ENCODE data around the gene ALDH1B1.

Gene ALDH1B1

DNA sequence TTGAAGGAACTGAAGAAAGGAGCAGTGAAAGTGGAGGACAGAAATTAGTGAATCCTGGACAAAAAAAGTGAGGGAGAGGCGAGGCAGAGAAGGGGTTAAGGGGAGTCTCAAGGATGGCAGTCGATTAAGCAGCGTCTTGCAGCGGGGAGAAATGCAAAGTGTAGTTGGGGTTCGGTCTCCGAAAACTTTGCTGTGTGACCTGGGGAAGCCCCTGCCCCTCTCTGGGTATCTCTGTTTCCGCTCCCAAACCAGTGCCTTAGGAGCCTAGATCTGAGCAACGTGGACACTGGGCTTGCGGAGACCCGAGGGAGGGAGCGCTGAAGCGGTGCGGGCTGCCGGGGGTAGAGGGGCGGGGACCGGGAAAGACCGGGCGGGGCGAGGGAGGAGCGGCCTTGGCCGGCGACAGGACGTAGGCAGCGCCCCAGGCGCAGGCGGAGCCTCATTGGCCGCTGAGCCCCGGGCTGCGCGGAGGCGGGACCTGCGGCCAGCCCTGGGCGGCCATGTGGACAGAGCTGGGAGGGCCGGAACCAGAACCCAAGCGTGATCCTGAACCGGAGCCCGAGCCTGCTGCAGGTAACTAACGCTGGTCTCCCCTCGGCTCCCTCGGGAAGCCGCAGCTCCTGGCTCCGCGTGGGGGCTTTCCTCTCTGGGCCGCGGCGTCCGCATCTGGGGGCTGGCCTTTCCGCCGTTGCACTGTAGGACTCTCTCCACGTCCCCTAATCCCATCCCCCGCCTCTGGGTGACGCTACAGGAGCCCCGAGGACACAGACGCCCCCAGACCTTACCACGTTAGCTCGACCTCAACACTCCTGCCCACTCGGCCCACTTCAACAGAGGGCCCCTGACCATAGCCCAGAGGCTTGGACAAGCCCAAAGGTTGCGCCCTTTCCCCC lies at the start of gene ALDH1B1:
Gene ALDH1B1, plus strand, starts transcription at position 468 of the 893 bp plus-strand sequence. CDS start 3,047 bp downstream, outside the sequence.
- Histone ChIP-seq H3K4me1 (ENCODE audit: insufficient read depth, low read length) (peaks cover 13% of the 10 kb centered on the region), H2AFZ (ENCODE audit: low read depth, low read length) (peak within 1 kb of the TSS; percentile 83), H3K9me3 (ENCODE audit: low read length) (no peaks in the 10 kb centered on the region), H3K36me3 (ENCODE audit: insufficient read depth, low read length) (peaks cover 22% of the 10 kb centered on the region), H3K4me3 (ENCODE audit: low read length) (peak within 1 kb of the TSS; percentile 73), H3K27me3 (ENCODE audit: insufficient read depth, low read length) (peaks cover 5% of the 10 kb centered on the region)

DNA sequence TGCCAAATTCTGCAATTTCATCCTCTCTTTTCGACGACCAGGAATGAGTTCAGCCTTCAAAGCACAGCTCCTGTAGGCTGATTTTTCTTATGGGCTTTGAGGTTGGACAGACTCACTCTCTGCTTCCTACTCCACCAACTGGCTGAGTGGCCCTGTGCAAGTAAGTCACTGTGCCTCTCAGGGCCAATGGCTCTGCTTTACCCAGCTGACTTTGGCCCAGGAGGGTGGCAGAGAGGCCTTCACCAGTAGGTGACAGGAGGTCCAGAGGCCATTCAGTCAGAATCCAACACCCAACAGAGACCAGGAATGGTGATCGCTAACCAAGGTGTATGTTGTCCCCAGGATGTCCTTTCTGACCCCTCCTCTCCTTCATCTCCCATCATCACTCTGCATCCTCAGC lies 49.5 kb upstream of the ALDH1B1 start:
- Histone ChIP-seq H3K4me1 (ENCODE audit: insufficient read depth, low read length) (peaks cover 7% of the 10 kb centered on the region), H3K27me3 (ENCODE audit: insufficient read depth, low read length) (peaks cover 3% of the 10 kb centered on the region), H3K4me3 (ENCODE audit: low read length) (no peak overlapping the region), H2AFZ (ENCODE audit: low read depth, low read length) (no peak overlapping the region), H3K9me3 (ENCODE audit: low read length) (no peaks in the 10 kb centered on the region), H3K36me3 (ENCODE audit: insufficient read depth, low read length) (no peaks in the 10 kb centered on the region)

DNA sequence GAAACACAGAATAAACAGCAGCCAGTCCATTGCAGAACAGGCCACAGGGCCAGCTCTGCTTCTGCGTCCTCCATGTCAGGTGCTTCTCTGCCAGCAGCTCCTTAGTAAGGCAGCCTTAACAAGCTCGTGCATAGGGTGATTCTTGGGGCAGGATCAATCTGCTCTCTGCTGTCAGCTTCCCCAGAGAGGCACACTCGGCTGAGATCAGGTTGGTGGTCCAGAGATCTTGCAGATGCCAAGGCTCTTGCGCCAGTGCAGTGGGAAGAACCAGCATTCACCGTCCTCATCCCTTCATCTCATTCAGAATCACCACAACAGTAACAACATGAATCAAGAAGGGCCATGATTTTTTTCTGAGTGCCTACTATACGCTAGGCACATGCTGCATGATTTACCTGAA lies 49.0 kb upstream of the ALDH1B1 start:
- Histone ChIP-seq H3K36me3 (ENCODE audit: insufficient read depth, low read length) (no peaks in the 10 kb centered on the region), H3K4me1 (ENCODE audit: insufficient read depth, low read length) (peaks cover 7% of the 10 kb centered on the region), H3K4me3 (ENCODE audit: low read length) (no peak overlapping the region), H3K9me3 (ENCODE audit: low read length) (no peaks in the 10 kb centered on the region), H3K27me3 (ENCODE audit: insufficient read depth, low read length) (peaks cover 3% of the 10 kb centered on the region), H2AFZ (ENCODE audit: low read depth, low read length) (no peak overlapping the region)

DNA sequence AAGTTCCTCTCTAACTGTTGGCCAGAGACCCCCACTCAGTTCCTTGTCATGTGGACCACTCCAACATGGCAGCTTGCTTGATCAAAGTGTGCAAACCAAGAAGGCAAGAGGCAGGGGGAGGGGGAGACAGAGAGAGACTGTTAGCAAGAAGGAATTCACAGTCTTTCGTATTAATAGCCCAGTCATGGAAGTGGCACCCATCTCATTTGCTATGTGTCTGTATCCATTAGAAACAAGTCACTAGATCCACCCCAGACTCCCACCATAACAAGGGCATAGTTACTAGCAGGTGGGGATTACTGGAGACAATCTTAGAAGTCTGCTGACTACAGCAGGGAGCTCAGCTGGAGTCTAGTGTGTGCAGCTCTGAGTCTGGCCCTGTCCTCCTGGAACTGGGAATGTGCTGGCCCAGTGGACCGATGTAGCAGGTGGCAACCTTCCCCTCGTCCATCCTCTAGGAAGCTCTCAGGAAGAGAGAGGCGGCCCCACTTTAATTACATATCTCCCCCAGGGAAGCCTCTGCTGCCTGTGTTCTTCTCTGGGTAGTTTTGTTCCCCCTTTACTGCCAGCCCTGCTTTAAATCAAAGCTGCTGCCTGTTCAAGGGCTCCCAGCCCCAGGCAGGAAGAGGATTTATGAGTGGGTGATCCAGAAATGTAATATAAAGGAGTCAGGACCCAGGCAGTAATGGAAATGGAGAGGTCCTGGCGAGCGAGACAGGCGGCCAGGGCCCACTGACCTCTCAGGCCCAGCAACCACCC lies 47.8 kb upstream of the ALDH1B1 start:
- H3K27me3 ChIP-seq (ENCODE audit: insufficient read depth, low read length) = peaks cover 3% of the 10 kb centered on the region
- no peak overlapping the region for H2AFZ ChIP-seq (ENCODE audit: low read depth, low read length)
- H3K4me3 ChIP-seq (ENCODE audit: low read length) = no peak overlapping the region
- H3K9me3 ChIP-seq (ENCODE audit: low read length) = no peaks in the 10 kb centered on the region
- H3K4me1 ChIP-seq (ENCODE audit: insufficient read depth, low read length) = peaks cover 7% of the 10 kb centered on the region
- no peaks in the 10 kb centered on the region for H3K36me3 ChIP-seq (ENCODE audit: insufficient read depth, low read length)

DNA sequence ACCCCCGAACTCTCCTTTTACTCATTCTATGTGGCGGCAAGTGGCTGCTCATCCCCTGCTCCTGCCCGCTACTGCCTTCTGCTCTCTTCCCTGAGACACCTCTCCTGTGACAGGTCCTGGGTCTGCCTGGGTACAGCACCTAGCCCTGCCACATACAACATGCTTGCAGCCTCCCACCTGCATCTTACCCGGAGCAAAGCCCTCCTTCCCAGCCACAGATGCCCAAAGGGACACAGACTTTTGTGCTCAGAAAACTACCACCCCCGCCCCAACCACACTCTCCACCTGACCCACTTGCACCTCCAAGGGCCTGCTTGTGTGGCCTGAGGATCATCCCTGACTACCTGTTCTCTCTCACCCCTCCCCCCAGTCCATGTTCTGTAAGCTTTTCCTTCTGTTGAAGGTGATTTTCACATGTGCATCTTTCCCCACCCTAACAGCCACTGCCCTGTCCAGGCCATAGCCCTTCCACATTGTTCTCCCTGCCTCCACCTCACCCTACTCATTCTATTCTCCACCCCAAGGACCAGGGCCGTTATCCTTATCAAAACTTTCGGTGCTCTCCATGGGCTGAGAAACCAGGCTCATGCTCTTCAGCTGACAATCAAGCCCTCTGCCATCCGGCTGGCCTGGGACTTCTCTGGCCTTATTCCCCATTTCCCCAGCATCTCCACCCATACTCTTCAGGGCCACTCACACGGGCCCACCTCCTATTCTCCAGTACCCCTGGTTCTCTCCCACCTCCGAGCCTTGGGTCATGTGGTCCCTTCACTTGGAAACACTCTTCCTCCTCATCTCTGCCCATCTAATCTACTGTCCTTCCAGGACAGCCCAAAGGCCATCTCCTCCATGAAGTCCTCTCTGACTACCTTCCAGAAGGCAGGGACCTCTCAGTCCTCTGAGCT lies 46.4 kb upstream of the ALDH1B1 start:
- peaks cover 3% of the 10 kb centered on the region for H3K27me3 ChIP-seq (ENCODE audit: insufficient read depth, low read length)
- H3K36me3 ChIP-seq (ENCODE audit: insufficient read depth, low read length) = no peaks in the 10 kb centered on the region
- no peak overlapping the region for H2AFZ ChIP-seq (ENCODE audit: low read depth, low read length)
- no peak overlapping the region for H3K4me3 ChIP-seq (ENCODE audit: low read length)
- H3K4me1 ChIP-seq (ENCODE audit: insufficient read depth, low read length) = peaks cover 7% of the 10 kb centered on the region
- H3K9me3 ChIP-seq (ENCODE audit: low read length) = no peaks in the 10 kb centered on the region

DNA sequence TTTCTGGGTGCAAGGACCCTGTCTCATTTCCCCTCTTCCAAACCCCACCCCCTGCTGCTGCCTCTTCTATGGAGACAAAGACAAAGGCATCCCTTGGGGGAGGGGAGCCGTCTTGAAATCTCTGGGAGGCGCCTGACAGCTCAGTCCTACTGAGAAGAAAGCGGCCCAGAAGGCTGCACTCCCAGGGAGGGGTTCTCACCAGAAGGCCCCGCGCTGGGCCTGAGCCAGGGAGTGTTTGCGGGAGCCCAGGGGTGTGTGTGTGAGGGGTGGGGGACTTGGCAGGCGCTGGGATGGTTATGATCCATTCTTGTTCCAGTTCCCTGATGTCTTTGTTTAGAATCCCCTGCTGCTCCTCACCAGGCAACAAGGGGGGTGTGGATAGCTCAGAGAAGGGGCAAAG lies 45.7 kb upstream of the ALDH1B1 start:
- no peaks in the 10 kb centered on the region for H3K9me3 ChIP-seq (ENCODE audit: low read length)
- peaks cover 7% of the 10 kb centered on the region for H3K4me1 ChIP-seq (ENCODE audit: insufficient read depth, low read length)
- no peak overlapping the region for H3K4me3 ChIP-seq (ENCODE audit: low read length)
- H2AFZ ChIP-seq (ENCODE audit: low read depth, low read length) = no peak overlapping the region
- H3K27me3 ChIP-seq (ENCODE audit: insufficient read depth, low read length) = peaks cover 3% of the 10 kb centered on the region
- H3K36me3 ChIP-seq (ENCODE audit: insufficient read depth, low read length) = no peaks in the 10 kb centered on the region

DNA sequence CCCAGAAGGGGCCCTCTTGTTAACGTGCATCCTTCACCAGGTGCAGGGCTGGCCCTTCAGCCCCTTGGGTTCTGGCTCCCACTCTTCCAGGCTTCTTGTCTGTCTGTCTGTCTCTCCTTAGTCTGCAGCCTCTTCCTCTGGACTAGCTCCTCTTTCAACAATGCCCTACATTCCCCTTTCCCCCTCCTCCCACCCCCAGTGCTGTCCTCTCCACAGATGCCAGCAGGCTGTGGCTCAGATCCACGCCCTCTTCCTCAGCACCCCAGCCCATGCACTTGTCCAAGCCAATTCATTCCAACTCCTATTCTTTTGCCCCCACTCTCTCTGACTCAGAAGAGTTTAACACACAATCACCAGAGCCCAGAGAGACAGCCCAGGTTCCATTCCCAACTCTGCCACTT lies 45.2 kb upstream of the ALDH1B1 start:
- Histone ChIP-seq H3K9me3 (ENCODE audit: low read length) (no peaks in the 10 kb centered on the region), H3K4me3 (ENCODE audit: low read length) (no peak overlapping the region), H3K36me3 (ENCODE audit: insufficient read depth, low read length) (no peaks in the 10 kb centered on the region), H2AFZ (ENCODE audit: low read depth, low read length) (no peak overlapping the region), H3K27me3 (ENCODE audit: insufficient read depth, low read length) (peaks cover under 1% of the 10 kb centered on the region), H3K4me1 (ENCODE audit: insufficient read depth, low read length) (peaks cover 7% of the 10 kb centered on the region)

DNA sequence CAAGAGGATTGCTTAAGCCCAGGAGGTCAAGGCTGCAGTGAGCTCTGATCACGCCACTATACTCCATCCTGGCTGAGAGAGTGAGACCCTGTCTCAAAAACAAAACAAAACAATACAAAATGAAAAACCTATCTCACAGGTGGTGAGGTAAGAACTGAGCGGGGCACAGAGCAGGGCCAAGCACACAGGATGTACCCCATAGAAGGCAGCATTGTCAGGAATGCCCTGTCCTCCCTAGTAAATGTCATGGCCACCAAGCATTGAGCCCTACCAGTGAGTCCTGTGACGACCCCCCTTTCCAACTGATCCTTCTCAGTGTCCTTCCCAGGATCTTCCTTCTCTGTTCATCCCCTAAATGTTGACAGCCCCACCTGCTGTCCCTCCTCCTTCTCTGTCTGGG lies 44.6 kb upstream of the ALDH1B1 start:
- Histone ChIP-seq H2AFZ (ENCODE audit: low read depth, low read length) (no peak overlapping the region), H3K36me3 (ENCODE audit: insufficient read depth, low read length) (no peaks in the 10 kb centered on the region), H3K9me3 (ENCODE audit: low read length) (no peaks in the 10 kb centered on the region), H3K4me3 (ENCODE audit: low read length) (no peak overlapping the region), H3K27me3 (ENCODE audit: insufficient read depth, low read length) (peaks cover 2% of the 10 kb centered on the region), H3K4me1 (ENCODE audit: insufficient read depth, low read length) (peaks cover 13% of the 10 kb centered on the region)

DNA sequence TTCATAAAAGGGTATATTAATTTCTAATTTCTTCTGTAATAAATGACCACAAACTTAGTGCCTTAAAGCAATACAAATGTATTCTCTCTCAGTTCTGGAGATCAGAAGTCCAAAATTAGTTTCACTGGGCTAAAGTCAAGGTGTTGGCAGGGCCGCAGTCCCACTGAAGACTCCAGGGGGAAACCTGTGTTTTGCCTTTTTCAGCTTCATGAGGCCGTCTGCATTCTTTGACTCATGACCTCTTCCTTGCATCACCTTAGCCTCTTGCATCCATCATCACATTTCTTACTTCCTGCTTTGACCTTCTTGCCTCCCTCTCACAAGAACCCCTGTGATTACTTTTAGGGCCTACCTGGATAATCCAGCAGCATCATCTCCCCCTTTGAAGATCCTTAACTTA lies 42.0 kb upstream of the ALDH1B1 start:
- Histone ChIP-seq H3K9me3 (ENCODE audit: low read length) (no peaks in the 10 kb centered on the region), H3K36me3 (ENCODE audit: insufficient read depth, low read length) (no peaks in the 10 kb centered on the region), H3K4me1 (ENCODE audit: insufficient read depth, low read length) (peaks cover 13% of the 10 kb centered on the region), H3K4me3 (ENCODE audit: low read length) (no peak overlapping the region), H3K27me3 (ENCODE audit: insufficient read depth, low read length) (peaks cover 2% of the 10 kb centered on the region), H2AFZ (ENCODE audit: low read depth, low read length) (no peak overlapping the region)

DNA sequence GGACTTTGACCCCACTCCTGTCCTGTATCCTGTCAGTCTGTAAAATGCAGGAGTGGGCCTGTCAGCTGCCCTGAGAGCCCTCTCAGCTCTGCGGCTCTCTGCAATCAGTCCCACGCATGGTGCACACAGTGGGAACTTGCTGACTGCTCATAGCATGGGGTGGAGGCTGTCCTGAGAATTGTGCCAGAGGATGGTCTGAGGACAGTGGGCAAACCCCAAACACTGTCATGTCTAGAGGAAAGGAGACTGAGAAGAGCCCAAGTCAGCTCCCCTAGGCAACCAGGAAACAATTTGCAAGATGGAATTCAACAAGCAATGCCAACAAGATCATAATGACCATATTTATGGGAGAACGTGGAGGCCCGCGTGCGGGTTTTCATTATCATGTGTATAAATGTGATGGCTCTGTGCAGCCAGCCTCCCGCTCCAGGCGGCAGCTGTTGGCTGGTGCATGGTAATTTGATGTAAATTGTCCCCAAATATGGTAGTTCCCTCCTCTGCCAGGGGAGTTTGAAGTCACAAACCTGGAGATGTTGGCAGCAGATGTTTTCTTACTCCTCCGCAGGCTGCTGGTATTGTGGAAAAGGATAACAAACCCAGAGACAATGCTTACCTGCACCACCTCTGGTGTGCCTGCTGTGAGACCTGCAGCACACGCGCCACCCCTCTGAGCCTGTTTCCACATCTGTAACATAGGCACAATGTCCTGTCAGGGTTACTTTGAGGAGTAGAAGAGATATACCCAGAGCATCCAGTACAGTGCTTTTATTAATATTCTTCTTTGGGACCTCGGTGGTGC lies 39.8 kb upstream of the ALDH1B1 start:
- no peaks in the 10 kb centered on the region for H3K9me3 ChIP-seq (ENCODE audit: low read length)
- no peaks in the 10 kb centered on the region for H3K36me3 ChIP-seq (ENCODE audit: insufficient read depth, low read length)
- no peak overlapping the region for H2AFZ ChIP-seq (ENCODE audit: low read depth, low read length)
- peaks cover 6% of the 10 kb centered on the region for H3K4me1 ChIP-seq (ENCODE audit: insufficient read depth, low read length)
- peaks cover 2% of the 10 kb centered on the region for H3K27me3 ChIP-seq (ENCODE audit: insufficient read depth, low read length)
- no peak overlapping the region for H3K4me3 ChIP-seq (ENCODE audit: low read length)

DNA sequence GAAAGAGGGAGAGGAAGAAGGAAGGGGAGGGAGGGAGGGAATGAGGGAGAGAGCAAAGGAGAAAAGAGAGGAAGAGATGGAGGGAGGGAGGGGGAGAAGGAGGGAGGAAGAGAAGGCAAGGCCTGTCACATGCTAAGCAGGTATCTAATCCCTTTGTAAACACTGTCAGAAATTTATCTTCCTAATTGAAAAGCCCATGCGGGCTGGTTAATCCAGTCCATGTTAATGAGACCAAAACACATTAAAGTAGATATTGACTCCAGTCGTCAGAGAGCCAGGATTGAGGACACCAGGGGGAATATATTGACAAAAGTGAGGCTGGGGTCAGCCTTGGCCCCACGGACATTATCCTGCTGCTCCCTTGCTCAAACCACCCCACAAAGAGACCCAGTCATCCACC lies 37.4 kb upstream of the ALDH1B1 start:
- no peaks in the 10 kb centered on the region for H3K36me3 ChIP-seq (ENCODE audit: insufficient read depth, low read length)
- H2AFZ ChIP-seq (ENCODE audit: low read depth, low read length) = no peak overlapping the region
- H3K4me3 ChIP-seq (ENCODE audit: low read length) = no peak overlapping the region
- H3K9me3 ChIP-seq (ENCODE audit: low read length) = no peaks in the 10 kb centered on the region
- peaks cover 6% of the 10 kb centered on the region for H3K4me1 ChIP-seq (ENCODE audit: insufficient read depth, low read length)
- peaks cover 6% of the 10 kb centered on the region for H3K27me3 ChIP-seq (ENCODE audit: insufficient read depth, low read length)

DNA sequence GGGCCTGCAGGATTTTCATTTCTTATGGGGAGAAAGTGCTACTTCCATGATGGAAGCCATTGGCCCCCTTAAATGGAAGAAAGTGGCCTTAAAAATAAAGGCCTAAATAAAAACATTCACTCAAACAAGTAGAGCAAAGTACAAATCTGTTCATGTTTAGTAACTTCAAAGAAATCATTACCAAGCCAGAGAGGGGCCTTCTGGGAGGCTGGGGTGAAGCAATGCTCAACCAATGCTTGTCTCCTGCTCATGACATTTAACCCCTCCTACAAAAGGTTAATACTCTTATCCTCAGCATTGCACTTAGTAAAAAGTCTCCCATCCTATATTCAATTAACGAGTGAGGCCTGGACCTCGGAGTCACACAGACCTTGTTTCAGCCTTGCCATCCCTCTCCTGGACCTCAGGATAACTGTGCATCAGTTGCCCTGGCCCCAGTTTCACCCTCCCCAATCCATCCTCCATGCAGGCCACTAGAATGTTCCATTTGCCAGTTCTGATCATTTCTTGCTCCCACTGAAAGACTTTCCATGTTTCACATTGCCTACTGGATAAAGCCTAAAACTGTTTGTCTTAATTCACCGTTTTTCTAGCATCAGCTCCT lies 36.9 kb upstream of the ALDH1B1 start:
- Histone ChIP-seq H3K36me3 (ENCODE audit: insufficient read depth, low read length) (no peaks in the 10 kb centered on the region), H3K27me3 (ENCODE audit: insufficient read depth, low read length) (peaks cover 6% of the 10 kb centered on the region), H3K9me3 (ENCODE audit: low read length) (no peaks in the 10 kb centered on the region), H3K4me3 (ENCODE audit: low read length) (no peak overlapping the region), H3K4me1 (ENCODE audit: insufficient read depth, low read length) (peaks cover 8% of the 10 kb centered on the region), H2AFZ (ENCODE audit: low read depth, low read length) (no peak overlapping the region)

Measured in neuron (in vitro differentiated cells).